GM21619 (cell line): ENCODE measurements around the gene LARGE1.

Source experiments
- ATAC-seq: cut with Tn5 transposase; IDR thresholded peaks from one replicate; pipeline ENCODE4 v1.9.1; 2021; ENCODE audit not compliant: unreplicated experiment

Gene LARGE1

DNA sequence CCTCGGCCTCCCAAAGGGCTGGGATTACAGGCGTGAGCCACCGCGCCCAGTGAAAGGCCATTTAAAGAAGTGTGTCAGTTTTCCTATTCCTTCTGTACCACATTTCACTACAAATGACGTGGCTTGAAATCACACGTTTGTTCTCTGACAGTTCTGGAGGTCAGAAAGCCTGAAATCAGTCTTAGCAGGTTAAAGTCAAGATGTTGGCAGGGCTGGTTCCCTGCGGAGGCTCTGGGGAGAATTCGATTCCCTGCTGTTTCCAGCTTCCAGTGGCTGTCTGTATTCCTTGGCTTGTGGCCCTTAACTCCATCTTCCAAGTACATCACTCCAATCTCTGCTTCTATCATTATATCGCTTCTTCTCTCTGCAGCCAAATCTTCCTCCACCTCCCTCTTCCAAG lies 383.2 kb downstream of the LARGE1 start:
- no peak for ATAC-seq

DNA sequence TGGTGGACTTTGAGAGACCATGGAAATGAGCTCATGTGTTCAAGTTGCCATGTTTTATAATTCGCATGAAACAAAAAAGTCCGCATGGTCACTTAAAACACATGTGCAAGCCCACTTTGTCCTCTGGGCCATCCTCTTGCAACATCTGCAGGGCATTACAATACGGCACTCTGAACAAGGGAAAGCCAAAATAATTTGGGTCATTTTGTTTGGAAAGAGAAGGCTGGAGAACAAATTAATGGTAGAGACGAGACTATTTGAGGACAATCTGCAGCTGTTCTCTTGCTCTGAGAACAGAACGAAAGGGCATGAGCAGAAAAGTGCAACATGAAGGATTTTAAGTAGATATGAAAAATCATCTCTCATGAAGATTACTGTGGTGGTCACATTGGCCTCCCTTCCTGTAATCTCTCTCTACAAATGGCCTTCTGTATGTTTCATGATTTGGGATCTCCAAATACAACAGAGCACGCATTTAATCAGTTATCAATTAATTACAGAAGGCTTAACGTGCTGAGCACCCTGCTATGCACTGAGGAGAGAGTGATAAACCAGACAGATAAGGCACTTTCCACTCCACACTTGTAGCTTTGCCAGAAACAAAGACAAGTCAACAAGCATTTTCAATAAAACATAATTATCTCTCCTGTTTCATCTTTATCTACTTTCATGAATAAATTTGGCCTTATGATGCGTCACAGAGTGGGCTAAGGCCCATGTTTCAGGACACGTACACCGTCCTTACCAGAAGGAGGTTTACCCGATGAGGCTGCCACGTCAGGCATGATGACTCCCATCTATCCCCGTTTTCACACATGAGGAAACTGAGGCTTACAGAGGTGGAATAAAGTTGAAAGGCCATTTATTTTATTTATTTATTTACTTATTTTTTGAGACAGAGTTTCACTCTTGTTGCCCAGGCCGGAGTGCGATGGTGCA lies 384.1 kb downstream of the LARGE1 start:
- ATAC-seq: no peak

DNA sequence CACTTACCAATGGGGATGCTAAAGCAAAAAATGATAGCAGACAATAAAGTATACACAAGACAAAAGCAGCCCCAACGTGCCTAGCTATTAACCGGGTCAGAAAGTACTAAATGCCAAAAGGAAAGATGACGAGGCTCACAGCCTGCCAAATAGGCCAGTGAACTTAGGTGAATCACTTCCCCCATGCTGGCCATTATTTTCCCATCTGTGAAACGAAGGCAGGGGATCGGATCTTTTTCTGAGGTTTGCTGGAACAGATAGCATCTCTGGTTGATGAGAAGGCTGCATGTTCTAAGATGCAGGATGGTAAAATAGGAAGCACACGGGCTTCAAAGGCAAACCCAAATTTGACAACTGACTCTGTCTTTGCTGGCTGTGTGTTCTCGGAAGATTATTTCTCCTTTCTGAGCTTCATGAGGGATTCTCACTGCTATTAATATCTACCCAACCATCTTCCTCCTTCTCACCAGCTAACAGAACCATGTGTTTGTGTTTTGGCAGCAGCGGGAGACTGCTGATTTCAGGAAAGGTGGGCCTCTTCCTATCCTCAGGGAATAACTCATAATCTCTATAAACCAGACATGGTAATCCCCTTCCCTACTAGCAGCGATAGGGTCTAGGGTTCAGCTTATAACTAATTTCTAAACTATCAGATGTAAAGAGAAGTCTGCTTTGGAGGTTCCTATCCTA lies 390.7 kb downstream of the LARGE1 start:
- ATAC-seq: no peak

DNA sequence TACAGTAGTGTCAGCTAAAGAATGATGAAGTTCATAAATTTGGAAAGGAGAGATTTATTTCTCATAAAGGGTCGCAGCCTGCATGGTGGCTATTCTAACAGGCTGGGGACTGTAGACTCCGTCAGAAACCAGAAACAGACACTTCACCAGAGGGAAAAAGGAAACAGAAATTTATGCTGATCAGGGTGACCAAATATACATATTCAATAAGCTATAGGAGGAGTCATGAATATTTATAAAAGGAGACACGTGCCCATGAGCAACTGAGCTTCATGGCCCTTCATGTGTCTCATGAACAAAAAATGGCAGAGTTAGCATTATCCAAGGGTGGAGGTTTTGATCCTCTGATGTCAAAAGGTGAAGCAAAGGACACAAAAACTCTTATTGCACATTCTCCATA lies 392.1 kb downstream of the LARGE1 start:
- no peak for ATAC-seq

DNA sequence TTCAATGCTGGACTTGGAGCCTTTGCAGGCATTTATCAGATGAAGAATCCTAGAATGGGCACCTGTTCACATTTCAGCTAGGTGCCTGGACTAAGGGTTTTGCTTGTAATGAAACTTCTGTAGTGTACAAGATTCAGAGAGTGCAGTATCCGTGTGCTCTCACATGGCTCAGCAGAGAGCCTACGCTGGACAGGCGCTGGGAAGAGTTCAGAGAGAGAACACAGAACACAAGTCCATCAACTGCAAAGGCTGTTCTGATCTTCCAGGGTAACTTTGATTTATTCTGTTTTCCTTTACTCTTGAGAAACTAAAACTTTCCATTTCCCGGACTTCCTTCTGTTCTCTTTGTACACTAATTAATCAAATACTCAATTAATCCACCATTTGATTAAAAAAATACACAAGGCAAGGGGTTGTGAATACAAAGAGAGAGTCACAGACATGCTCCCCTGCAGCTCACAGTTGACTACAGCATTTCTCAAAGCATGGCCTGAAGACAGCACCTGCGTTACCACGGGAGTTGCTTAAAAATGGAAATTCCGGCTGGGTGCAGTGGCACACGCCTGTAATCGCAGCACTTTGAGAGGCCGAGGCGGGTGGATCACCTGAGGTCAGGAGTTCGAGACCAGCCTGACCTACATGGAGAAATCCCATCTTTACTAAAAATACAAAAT lies 393.7 kb downstream of the LARGE1 start:
- ATAC-seq: no peak

DNA sequence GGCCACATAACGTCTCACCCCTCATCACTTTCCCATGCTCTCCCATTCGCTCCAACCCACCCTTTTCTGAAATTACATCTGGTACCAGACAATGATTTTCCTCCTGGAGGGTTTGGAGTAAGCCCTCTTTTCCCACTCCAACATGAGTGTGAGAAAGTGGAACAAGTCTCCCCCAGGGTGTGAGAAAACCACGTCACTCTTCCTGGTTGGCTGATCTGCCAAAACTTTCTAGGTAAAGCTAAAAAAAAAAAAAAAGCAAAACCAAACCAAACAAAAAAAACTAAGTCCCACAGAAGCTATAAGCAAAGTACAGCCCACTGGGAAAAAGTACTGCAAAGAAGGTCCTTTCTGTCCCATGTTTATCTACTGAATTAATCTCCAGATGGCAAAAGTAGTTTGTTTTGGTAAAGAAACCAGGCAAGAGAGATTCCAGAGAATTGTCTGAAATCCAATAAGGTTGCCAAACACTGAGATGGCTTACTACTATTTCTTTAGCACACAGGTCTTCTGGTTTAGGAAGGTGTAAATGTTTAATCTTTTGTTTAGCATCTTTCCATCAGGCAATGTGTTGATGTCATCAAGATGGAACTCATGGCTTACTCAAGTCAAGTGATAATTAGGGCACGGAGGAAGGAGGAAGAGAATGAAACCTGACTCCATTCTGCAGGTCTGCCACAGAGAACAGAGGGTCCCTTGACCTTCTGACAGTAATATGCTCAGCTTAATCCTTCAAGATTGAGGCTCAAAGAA lies 395.6 kb downstream of the LARGE1 start:
- ATAC-seq: no peak

DNA sequence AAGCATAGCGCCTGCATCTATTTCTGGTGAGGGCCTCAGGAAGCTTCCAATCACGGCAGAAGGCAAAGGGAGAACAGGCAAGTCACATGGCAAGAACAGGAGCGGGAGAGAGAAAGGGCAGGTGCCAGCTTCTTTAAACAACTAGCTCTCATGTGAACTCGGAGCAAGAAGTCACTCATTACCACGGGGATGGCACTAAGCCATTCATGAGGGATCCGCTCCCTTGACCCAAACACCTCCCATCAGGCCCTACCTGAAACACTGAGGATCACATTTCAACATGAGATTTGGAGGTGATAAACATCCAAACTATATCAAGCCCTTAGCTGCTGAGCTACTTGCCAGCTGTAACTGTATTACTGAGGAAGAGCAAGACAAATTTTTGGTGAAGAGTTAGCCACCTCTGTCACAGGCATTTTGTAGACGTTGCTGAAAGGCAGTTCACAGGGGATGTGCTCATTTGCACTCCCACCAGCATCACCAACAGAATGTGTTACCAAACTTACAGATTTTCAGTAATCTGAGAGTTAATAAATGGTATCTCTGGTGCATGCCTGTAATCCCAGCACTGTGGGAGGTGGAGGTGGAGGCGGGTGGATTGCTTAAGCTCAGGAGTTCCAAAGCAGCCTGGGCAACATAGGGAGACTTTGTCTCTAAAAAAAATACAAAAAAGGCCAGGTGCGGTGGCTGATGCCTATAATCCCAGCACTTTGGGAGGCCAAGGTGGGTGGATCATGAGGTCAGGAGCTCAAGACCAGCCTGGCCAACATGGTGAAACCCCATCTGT lies 398.2 kb downstream of the LARGE1 start:
- ATAC-seq: no peak

DNA sequence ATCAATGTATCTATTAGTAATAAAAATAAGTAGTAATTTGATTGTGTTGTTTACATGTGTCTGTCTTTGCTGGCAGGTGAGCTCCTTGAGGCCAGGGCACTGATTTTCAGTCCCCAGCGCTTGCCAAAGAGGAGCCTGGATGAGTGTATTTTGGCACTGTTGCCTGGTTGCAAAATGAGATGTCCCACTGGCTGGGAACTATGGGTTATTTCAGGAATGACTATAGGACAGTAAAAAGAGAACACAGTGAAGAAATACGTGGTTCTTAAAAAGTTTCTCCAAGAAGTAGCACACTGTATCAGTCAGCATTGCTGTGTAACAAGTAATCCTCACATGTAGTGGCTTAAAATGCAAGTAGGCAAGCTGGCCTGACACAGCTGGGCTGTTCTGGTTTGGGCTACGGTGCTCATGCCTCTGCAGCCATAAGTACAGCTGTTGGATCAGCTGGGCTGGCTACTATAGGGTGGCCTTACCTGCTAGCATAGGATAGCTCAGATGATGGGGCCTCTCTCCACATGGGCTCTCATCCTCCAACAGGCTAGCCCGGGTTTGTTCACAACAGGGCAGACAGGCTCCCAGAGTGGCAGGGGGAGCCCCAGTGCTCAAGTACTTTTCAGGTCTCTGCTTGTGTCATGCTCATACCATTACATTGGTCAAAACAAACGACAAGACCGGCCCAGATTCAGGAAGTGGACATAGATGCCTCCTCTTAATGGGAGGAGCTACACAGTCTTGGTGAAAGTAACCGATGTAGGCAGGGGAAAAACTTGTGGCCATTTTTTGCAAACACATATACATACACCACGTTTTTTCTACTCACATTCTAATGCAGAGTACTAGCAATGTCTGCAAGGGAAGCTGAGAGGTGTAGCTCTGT lies 399.1 kb downstream of the LARGE1 start:
- no peak for ATAC-seq

DNA sequence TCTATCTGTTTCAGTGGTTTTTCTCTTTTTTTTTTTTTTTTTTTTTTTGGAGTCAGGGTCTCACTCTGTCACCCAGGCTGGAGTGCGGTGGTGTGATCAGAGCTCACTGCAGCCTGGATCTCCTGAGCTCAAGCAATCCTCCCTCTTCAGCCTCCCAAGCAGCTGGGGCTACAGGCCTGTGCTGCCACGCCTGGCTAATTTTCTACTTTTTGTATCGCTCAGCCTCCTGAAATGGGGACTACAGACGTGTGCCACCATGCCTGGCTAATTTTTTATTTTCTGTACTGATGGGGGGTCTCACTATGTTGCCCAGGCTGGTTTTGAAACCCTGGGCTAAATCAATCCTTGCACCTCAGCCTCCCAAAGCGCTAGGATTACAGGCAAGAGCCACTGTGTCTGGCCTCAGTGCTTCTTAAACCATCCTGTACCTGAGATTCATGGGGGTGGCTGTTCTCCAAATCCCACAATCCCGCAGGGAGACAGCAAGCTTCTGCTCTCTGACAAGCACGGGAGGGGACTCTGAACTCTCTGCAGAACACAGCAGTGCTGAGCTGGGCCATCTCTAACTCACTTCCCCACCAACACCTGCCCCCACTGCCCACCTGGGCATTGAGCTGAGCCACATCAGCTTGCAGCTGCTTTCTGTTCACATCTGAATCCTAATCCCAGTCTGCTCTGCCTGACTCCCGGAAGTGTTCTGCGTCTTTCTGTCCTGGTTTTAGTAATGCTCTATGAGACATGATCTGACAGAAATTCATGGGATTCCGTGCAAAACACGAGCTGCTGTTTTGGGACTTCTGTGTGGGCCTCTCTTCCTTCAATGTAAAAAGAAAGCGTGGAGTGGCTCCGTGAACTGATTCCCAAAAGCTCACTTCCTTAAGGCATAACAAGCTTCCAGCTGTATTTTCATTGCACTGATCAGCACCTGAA lies 400.0 kb downstream of the LARGE1 start:
- no peak for ATAC-seq

DNA sequence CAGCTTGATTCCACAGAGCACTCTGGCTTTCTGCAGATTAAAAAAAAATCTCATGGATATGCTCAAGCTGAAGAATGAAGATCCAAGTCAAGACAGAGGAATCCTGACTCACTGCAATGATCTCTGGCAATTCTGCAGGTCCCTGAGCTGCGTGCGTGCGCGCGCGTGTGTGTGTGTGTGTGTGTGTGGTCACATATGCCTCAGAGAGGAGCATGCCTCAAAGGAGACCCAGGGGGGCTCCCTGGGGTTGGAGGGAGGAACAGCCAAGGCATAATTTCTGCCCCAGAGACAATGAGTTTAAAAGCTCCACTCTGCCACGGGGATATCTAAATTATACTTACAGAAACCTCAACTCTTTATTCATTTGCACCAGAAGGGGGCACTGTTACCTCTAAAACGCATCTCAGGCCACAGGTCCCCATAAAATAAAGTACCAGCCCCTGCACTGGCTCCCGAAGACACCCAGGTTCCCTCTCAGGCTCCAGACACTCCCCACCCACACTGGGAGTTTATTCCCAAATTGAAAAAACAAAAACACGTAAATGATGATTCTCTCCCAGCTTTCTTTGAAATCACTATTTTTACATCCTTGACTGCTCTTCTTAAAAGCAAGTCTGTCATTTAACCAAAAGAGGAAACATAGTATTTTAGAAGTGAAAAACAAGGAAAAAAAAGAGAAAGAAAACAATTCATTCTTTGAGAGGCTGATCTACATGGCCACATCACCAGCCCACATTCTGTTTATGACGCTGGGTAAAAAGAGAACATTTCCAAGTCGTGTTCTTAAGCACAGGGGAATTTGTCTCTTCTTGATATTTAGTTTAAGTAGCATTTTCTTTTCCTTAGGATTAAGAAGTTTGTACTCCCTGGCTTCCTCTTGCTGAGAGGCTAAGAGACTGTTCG lies 401.0 kb downstream of the LARGE1 start:
- ATAC-seq: no peak

DNA sequence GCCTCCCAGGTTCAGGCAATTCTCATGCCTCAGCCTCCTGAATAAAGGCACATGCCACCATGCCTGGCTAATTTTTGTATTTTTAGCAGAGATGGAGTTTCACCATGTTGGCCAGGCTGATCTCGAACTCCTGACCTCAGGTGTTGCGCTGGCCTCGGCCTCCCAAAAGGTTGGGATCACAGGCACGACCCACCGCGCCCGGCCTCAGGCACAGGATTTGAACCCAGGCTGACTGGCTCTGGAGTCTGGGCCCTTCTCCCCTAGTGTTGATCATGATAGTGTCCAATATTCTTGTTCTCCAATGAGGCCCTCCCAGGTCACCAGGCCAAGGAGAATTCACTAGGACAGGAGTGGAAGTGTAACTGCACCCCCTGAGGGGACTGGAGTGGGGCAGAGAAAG lies 401.9 kb downstream of the LARGE1 start:
- no peak for ATAC-seq

DNA sequence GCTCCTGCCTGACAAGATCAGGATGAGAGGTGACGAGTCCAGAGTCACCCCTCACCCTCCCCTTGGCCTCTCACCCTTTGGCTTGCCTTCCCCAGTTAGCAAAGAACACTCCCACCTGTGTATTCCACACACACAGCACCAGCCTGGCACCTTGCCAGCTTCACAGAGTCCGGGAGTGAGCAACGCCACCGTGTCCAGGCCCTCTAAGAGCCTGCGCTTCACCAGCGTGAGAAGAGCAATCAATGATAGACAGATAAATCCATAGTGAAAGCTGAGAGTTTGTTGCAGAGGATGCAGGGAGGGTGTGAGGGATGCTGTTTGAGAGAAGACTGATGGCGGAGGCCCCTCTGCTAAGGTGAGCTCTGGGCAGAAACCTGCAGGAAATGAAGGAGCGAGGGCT lies 404.5 kb downstream of the LARGE1 start:
- ATAC-seq: no peak

DNA sequence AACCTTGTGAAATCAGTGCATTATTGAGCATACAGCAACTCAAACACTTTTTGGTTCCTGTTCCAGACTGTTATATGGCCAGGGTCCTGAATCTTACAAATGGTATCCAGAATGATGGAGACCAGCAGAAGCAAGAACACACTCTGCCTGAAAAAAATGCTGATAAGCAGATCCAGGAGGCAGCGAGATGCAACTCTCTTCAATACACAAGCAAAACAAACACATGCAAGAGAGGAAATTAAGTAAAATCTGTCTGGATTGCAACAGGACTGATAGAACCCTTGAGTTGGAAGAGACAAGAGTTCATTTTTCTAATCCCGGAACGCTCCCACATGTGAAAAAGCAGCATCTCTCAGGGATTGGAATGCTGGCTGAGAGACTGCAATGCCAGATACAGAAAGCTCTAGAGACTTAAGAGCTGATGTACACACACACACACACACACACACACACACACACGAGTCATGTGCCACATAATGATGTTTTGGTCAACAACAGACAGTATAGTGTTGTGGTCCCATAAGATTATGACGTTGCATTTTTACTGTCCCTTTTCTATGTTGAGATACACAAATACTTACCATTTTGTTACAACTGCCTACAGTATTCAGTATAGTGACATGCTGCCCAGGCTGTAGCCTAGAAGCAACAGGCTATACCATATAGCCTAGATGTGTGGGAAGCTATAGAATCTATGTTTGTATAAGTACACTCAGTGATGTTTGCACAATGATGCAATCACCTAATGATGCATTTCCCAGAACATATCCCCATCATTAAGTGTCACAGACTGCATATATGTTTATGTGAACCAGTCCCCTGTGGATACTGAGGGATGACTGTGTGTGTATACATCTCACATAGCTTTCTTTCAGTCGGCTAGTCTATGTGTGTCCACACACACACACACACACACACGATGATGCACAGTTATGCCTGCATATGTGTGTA lies 406.6 kb downstream of the LARGE1 start:
- ATAC-seq: no peak

DNA sequence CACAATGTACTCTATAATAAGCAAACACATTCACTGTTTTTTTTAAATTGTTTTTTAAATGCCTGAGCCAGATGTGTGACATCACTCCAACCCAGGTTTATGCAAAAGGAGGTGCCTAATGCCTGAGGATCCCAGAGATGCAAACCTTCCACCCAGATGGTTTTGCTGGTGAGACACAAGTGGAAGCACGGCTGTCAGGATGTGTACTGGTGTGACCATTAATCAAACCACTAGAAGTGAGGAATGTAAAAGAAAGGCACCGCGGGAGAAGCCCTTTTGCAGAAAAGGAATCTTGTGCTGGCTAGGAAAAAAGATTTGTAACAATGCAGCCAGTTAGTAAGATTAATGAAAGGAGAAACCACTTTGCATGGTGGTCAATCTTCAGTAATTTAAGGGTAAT lies 407.4 kb downstream of the LARGE1 start:
- no peak for ATAC-seq

DNA sequence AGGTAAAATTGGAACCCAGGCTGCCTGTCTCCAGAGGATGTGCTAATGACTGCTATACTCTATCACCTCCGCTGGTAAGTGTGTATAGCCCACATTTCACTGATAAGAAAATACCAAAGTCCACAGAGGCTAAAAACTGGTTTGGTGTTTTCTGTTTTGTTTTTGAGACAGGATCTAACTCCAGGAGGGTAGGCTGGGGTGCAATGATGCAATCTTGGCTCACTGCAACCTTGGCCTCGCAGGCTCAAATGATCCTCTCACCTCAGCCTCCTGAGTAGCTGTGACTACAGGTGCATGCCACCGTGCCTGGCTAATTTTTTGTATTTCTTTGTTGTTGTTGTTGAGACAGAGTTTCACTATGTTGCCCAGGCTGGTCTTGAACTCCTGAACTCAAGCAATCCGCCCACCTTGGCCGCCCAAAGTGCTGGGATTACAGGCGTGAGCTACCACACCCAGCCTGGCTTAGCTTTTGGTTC lies 409.8 kb downstream of the LARGE1 start:
- no peak for ATAC-seq
